HG03432 (cell line): ENCODE results near the gene BBS2.
"Not testable (repeated sequence)": the region's sequence is repeated elsewhere in the genome, so short reads cannot be mapped to it uniquely, and the experiment has no call there.

ENCODE experiments used
- ATAC-seq: cut with Tn5 transposase; IDR thresholded peaks from one replicate; pipeline ENCODE4 v1.9.1; 2021; ENCODE audit warnings: mild to moderate bottlenecking, moderate library complexity; ENCODE audit not compliant: unreplicated experiment

The BBS2 gene

GRCh38 chr16:56530872-56531271, 11.0 kb upstream of the BBS2 start:
- no peak for ATAC-seq

GRCh38 chr16:56525236-56525635, 5.4 kb upstream of the BBS2 start:
- no peak for ATAC-seq

- no peak for ATAC-seq
Observed at GRCh38 chr16:56520251-56520577, 390 bp upstream of the BBS2 start.

- ATAC-seq, result no peak
Observed at GRCh38 chr16:56518425-56518824, 1.4 kb downstream of the BBS2 start.

- ATAC-seq, result no peak
Observed at GRCh38 chr16:56517206-56517605, 2.6 kb downstream of the BBS2 start.

GRCh38 chr16:56515665-56516064, 4.2 kb downstream of the BBS2 start:
- no peak for ATAC-seq

- ATAC-seq, result no peak
Observed at GRCh38 chr16:56514845-56515244, 5.0 kb downstream of the BBS2 start.

GRCh38 chr16:56513972-56514371, 5.9 kb downstream of the BBS2 start:
- ATAC-seq, result no peak

GRCh38 chr16:56513091-56513490, 6.7 kb downstream of the BBS2 start:
- ATAC-seq, result no peak

- ATAC-seq, result no peak
Observed at GRCh38 chr16:56512025-56512424, 7.8 kb downstream of the BBS2 start.

GRCh38 chr16:56510544-56510943, 9.3 kb downstream of the BBS2 start:
- ATAC-seq, result no peak

- ATAC-seq, result no peak
Observed at GRCh38 chr16:56506941-56507340, 12.9 kb downstream of the BBS2 start.

GRCh38 chr16:56505181-56505580, 14.6 kb downstream of the BBS2 start:
- ATAC-seq, result no peak

- no peak for ATAC-seq
Observed at GRCh38 chr16:56493815-56494214, 26.0 kb downstream of the BBS2 start.

GRCh38 chr16:56493126-56493525, 26.7 kb downstream of the BBS2 start:
- no peak for ATAC-seq

- ATAC-seq, result no peak
Observed at GRCh38 chr16:56491657-56492261, 28.1 kb downstream of the BBS2 start.

GRCh38 chr16:56488868-56489267, 31.0 kb downstream of the BBS2 start:
- ATAC-seq, result not testable (repeated sequence)

- ATAC-seq, result no peak
Observed at GRCh38 chr16:56488035-56488434, 31.8 kb downstream of the BBS2 start.

- no peak for ATAC-seq
Observed at GRCh38 chr16:56483394-56483793, 36.4 kb downstream of the BBS2 start.

GRCh38 chr16:56482683-56483236, 37.1 kb downstream of the BBS2 start:
- ATAC-seq, result no peak

- ATAC-seq, result no peak
Observed at GRCh38 chr16:56481468-56482122, 38.2 kb downstream of the BBS2 start.

- no peak for ATAC-seq
Observed at GRCh38 chr16:56480776-56481467, 38.9 kb downstream of the BBS2 start.
